Uterus (tissue), 2 donors: Measurements from ENCODE around the gene TUBB.

Experiments
- POLR2A ChIP-seq, 2 donors: fragments of 450-650 bp; IDR thresholded peaks; one replicate each; pipeline ENCODE4 v1.6.1; 2016; ENCODE audit warnings: antibody characterized with exemption in 2 of 2, mild to moderate bottlenecking in 1 of 2, moderate library complexity in 1 of 2
- TF ChIP-seq, protein P1 (sequence below), 4 experiments: fragments of 200-600 bp in 2 of 4; fragments of 450-650 bp in 2 of 4; sonication (generic) in 2 of 4; IDR thresholded peaks; one replicate each; pipeline ENCODE4 v1.5.1; 2016 to 2019; ENCODE audit warnings: antibody characterized with exemption in 4 of 4, mild to moderate bottlenecking in 2 of 4, moderate library complexity in 1 of 4

DNA sequence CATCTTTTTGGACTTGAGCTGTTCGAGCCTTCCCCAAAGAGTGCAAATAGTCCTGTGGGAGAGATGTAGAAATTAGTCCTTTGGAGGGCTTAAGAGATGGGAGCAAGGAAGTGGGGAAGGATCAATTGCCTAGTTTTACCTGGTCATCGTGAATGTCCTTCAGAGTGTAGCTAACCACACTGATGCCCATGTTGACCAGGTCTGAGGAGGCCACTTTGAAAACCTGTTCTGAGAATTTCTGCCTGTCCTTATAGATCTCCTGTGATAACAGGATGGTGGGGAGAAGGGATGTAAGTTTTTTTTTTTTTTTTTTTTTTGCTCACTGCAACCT, 20.4 kb downstream of the TUBB start:
- TF ChIP-seq, protein P1, sequence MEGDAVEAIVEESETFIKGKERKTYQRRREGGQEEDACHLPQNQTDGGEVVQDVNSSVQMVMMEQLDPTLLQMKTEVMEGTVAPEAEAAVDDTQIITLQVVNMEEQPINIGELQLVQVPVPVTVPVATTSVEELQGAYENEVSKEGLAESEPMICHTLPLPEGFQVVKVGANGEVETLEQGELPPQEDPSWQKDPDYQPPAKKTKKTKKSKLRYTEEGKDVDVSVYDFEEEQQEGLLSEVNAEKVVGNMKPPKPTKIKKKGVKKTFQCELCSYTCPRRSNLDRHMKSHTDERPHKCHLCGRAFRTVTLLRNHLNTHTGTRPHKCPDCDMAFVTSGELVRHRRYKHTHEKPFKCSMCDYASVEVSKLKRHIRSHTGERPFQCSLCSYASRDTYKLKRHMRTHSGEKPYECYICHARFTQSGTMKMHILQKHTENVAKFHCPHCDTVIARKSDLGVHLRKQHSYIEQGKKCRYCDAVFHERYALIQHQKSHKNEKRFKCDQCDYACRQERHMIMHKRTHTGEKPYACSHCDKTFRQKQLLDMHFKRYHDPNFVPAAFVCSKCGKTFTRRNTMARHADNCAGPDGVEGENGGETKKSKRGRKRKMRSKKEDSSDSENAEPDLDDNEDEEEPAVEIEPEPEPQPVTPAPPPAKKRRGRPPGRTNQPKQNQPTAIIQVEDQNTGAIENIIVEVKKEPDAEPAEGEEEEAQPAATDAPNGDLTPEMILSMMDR (IDR thresholded peaks at IDR 0.05): no peak
- no peak for TF ChIP-seq POLR2A (IDR thresholded peaks at IDR 0.05)
